HepG2 (cell line): Measurements from ENCODE around the gene TMEM131. TPM values are rescaled to one million over a fixed set of nuclear protein-coding genes. Genes with fewer than 3 reads are reported as not detected.

Source experiments
- ATAC-seq: fragments of 200-7000 bp; cut with Tn5 transposase; 3 replicates; pipeline ENCODE4 v1.9.1; 2020; ENCODE audit warnings: mild to moderate bottlenecking, moderate library complexity
- BruUV-seq: library from RNA; stranded (reverse); fragments of 400-500 nt; replicated peaks from 2 replicates; lab custom pipeline; 2021; lab: Mats Ljungman, UMichigan
- CTCF ChIA-PET: fragments of 300-600 bp; formaldehyde crosslinking; extraction: SDS; loops from one replicate; lab custom pipeline; 2021; ENCODE audit warnings: low total read pairs, inconsistent platforms, low intra/inter-chr PET ratio; lab: Yijun Ruan, JAX
- POLR2A ChIA-PET: fragments of 350-600 bp; sonication (Branson Sonifier 250); formaldehyde crosslinking; loops from one replicate; lab custom pipeline; 2020; ENCODE audit warnings: antibody characterized with exemption, inconsistent platforms; lab: Yijun Ruan, JAX
- DNase-seq: peaks from one replicate; pipeline ENCODE4 v3.0.0-alpha.2; 2015; ENCODE audit warnings: low spot score
- FAIRE-seq: peaks from 3 replicates; lab custom pipeline; 2011; peaks lifted over from hg19 to GRCh38; lab: Jason Lieb, UNC
- H2AFZ ChIP-seq: one replicate; pipeline ENCODE4 v1.6.1; 2011; ENCODE audit warnings: low read length, inconsistent platforms
- H3K27ac ChIP-seq: fragments of 300-600 bp; 3 replicates; pipeline ENCODE4 v1.8.0; 2011; ENCODE audit warnings: mixed run types, mild to moderate bottlenecking, mixed read lengths, low read length, inconsistent platforms; ENCODE audit not compliant: insufficient read depth; ENCODE audit errors: extremely low read length
- H3K27me3 ChIP-seq, 2 experiments: fragments of 200-600 bp in 1 of 2; 2 replicates in 1 of 2; 3 replicates in 1 of 2; pipeline versions ENCODE4 v1.6.0 to v1.8.0; 2011; ENCODE audit warnings: low read length in 2 of 2, mild to moderate bottlenecking in 2 of 2, moderate library complexity in 2 of 2, inconsistent platforms in 1 of 2; ENCODE audit not compliant: insufficient read depth in 2 of 2, control insufficient read depth in 1 of 2
- H3K36me3 ChIP-seq, 2 experiments: fragments of 200-600 bp in 1 of 2; replicated peaks in 1 of 2; 2 replicates in 1 of 2; 3 replicates in 1 of 2; pipeline versions ENCODE4 v1.5.1 to v1.8.0; 2011; ENCODE audit warnings: low read length in 2 of 2, inconsistent platforms in 1 of 2; ENCODE audit not compliant: insufficient read depth in 2 of 2, control insufficient read depth in 1 of 2
- H3K4me1 ChIP-seq: 2 replicates; pipeline ENCODE4 v1.5.1; 2012; ENCODE audit warnings: low read length, inconsistent platforms; ENCODE audit not compliant: insufficient read depth
- H3K4me2 ChIP-seq: 2 replicates; pipeline ENCODE4 v1.6.0; 2011; ENCODE audit warnings: low read depth, low read length, inconsistent platforms
- H3K4me3 ChIP-seq, 3 experiments: fragments of 200-600 bp in 1 of 3; sonication (generic), shearing (Covaris generic) in 1 of 3; replicated peaks in 1 of 3; 2 replicates each; pipeline ENCODE4 v1.5.1; 2011 to 2016; ENCODE audit warnings: low read length in 3 of 3, inconsistent platforms in 2 of 3, low read depth in 2 of 3, mild to moderate bottlenecking in 2 of 3, control low read depth in 1 of 3, mixed read lengths in 1 of 3; ENCODE audit not compliant: insufficient read depth in 1 of 3
- H3K79me2 ChIP-seq: one replicate; pipeline ENCODE4 v1.6.1; 2011; ENCODE audit warnings: low read length, inconsistent platforms; ENCODE audit not compliant: insufficient read depth
- H3K9ac ChIP-seq: 2 replicates; pipeline ENCODE4 v1.6.0; 2011; ENCODE audit warnings: mild to moderate bottlenecking, low read depth, low read length, inconsistent platforms; ENCODE audit not compliant: insufficient read depth
- H3K9me3 ChIP-seq: 2 replicates; pipeline ENCODE4 v1.5.1; 2012; ENCODE audit warnings: mild to moderate bottlenecking, low read length
- H4K20me1 ChIP-seq: 2 replicates; pipeline ENCODE4 v1.6.0; 2011; ENCODE audit warnings: inconsistent platforms, mild to moderate bottlenecking, low read length, moderate library complexity; ENCODE audit not compliant: insufficient read depth
- ARID4A ChIP-seq: sonication (generic); formaldehyde crosslinking; IDR thresholded peaks from 2 replicates; pipeline ENCODE4 v1.5.0; 2020; ENCODE audit warnings: mild to moderate bottlenecking, missing genetic modification reagents, borderline replicate concordance
- BORCS8-MEF2B ChIP-seq: sonication (generic); formaldehyde crosslinking; IDR thresholded peaks from 2 replicates; pipeline ENCODE4 v1.8.0; 2022; ENCODE audit warnings: mild to moderate bottlenecking, missing genetic modification reagents
- FOSL1 ChIP-seq: sonication (generic); formaldehyde crosslinking; IDR thresholded peaks from 2 replicates; pipeline ENCODE4 v1.9.0; 2021; ENCODE audit warnings: missing genetic modification reagents, borderline replicate concordance
- MAFF ChIP-seq: IDR thresholded peaks from 2 replicates; pipeline ENCODE4 v1.6.1; 2011; ENCODE audit warnings: low read depth, low read length, improper control_type of control experiment
- PAF1 ChIP-seq: IDR thresholded peaks from 2 replicates; pipeline ENCODE4 v1.6.1; 2016; ENCODE audit warnings: missing genetic modification reagents, missing compliant biosample characterization
- THAP11 ChIP-seq: IDR thresholded peaks from 2 replicates; pipeline ENCODE4 v1.6.1; 2016; ENCODE audit warnings: missing biosample characterization, missing genetic modification reagents
- YEATS2 ChIP-seq: sonication (generic); formaldehyde crosslinking; IDR thresholded peaks from 2 replicates; pipeline ENCODE4 v1.4.0; 2020; ENCODE audit warnings: missing genetic modification reagents, borderline replicate concordance
- ZBED4 ChIP-seq: sonication (generic); formaldehyde crosslinking; IDR thresholded peaks from 2 replicates; pipeline ENCODE4 v1.4.0; 2020; ENCODE audit warnings: missing genetic modification reagents, borderline replicate concordance
- WGBS: methylation state at CpG from one replicate; pipeline ENCODE4 v1.1.6; 2017; ENCODE audit warnings: low lambda C conversion rate; 5-methylcytosine and 5-hydroxymethylcytosine counted together
- in situ Hi-C: cut with HindIII; loops from 2 replicates; pipeline ENCODE4 v1.10.0; 2017; ENCODE audit warnings: low pct_unique_long_range_greater_than_20kb; ENCODE audit not compliant: extremely low pct_ligation_motif_present
- intact Hi-C: fragments of 100-400 bp; cut with micrococcal nuclease; formaldehyde crosslinking; loops from one replicate; pipeline ENCODE4 v1.10.0; 2022; ENCODE audit not compliant: unreplicated experiment
- polyA plus RNA-seq, 8 experiments: library from polyadenylated mRNA; depleted of rRNA in 3 of 8; stranded (reverse) in 7 of 8; unstranded in 1 of 8; fragments of >200 nt; fragmentation: Illumina TruSeq in 4 of 8; extraction: Trizol in 4 of 8; gene quantifications; 2 replicates each; pipeline versions ENCODE4 v1.2.1 to v1.2.3, GENCODE V29; 2011 to 2016; ENCODE audit warnings: low read depth in 4 of 8, missing spikeins in 1 of 8, mixed read lengths in 1 of 8; ENCODE audit not compliant: insufficient read depth in 1 of 8
- total RNA-seq, 5 experiments: library from RNA; depleted of rRNA; stranded (reverse); fragments of >200 nt; fragmentation: Illumina TruSeq; extraction: Trizol; gene quantifications; 2 replicates each; pipeline ENCODE4 v1.2.3, GENCODE V29; 2016; ENCODE audit warnings: low read depth in 1 of 5

The TMEM131 gene
- total and polyA plus RNA-seq, 2 of the 13 experiments (the other 11 are each of a cell fraction or from before 2014, with no cell fraction given) = 17.9 to 19.5 TPM

DNA sequence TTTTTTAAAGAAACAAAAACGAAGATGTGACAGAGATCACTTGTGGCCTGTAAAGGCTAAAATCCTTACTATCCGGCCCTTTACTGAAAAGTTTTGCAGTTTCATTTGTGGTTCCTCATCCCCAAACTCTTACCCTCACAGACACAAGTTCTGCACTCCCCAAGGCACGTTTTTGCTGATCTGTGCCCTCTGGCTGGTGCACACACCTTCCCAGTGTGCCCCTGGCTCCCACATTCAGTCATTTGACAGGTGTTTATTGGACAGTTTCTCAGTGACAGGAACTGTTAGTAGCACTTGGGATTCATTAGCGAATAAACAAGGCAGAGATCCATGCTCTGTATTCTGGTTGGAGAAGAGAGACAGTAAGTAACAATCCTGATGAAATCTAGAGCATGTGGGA, 259.6 kb downstream of the TMEM131 start:
- H2AFZ ChIP-seq = no peak overlapping the region
- no peaks in the 10 kb centered on the region for H3K79me2 ChIP-seq
- no peak overlapping the region for H3K27ac ChIP-seq
- H3K4me2 ChIP-seq = no peak overlapping the region
- no peaks in the 10 kb centered on the region for H4K20me1 ChIP-seq
- no peak overlapping the region for H3K4me3 ChIP-seq
- ChIA-PET CTCF (no interaction called here), POLR2A (no interaction called here)
- H3K27me3 ChIP-seq = peaks cover 2 to 32% of the 10 kb centered on the region in 2 experiments; a peak in 4 of 5 replicates
- FAIRE-seq (no peak), ATAC-seq (no peak), DNase-seq (no peak)
- TF ChIP-seq PAF1 (CRISPR knock-in tag) (no peak), BORCS8-MEF2B (CRISPR knock-in tag) (no peak), MAFF (no peak), ARID4A (CRISPR knock-in tag) (no peak), FOSL1 (CRISPR knock-in tag) (no peak), THAP11 (CRISPR knock-in tag) (no peak), YEATS2 (CRISPR knock-in tag) (no peak), ZBED4 (no peak)
- 18% methylated on average over 4 of the region's 4 CpGs for WGBS
- no peaks in the 10 kb centered on the region for H3K36me3 ChIP-seq
- H3K9ac ChIP-seq = no peak overlapping the region
- H3K4me1 ChIP-seq = peaks cover 9% of the 10 kb centered on the region
- intact Hi-C loops (no loop called here), in situ Hi-C loops (no loop called here)
- H3K9me3 ChIP-seq = no peaks in the 10 kb centered on the region
- BruUV-seq = no TSS peak
